ENCODE measurements around the gene SMOC1.

DNA sequence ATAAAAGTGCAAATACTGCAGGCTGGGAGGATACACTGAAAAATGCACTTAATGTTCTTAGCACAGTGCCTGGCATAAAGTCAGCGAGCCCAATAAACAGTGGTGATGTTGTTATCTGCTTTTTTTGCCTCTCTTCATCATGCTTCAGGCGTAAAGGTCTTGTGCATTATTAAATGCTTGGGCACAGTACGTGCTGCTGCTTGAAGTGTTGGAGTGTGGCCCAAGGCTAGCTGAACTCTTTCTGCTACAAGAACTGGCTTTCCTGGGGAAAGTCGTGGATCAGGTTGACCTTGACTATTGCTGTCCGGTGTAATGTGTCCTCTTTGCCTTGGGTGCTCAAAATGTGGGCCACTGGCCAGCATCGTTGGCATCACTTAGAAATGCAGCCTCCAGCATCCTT, 43.0 kb downstream of the SMOC1 start:
- TF ChIP-seq CTCF (conservative IDR thresholded peaks at IDR 0.05) (no peak), EZH2 (IDR thresholded peaks at IDR 0.05; ENCODE audit: low read depth) (no peak)
